K562 (cell line): ENCODE results near the gene ISYNA1. TPM values are rescaled to one million over a fixed set of nuclear protein-coding genes. Genes with fewer than 3 reads are reported as not detected.
A peak's percentile ranks its signal among the peaks of the same experiment; 100 is the strongest.

Source experiments
- CBX1 ChIP-seq: sonication (generic); IDR thresholded peaks from 2 replicates; pipeline ENCODE4 v1.6.1; 2016; ENCODE audit warnings: antibody characterized with exemption, low read depth, mild to moderate bottlenecking
- ETV5 ChIP-seq: sonication (generic); formaldehyde crosslinking; IDR thresholded peaks from 2 replicates; pipeline ENCODE4 v1.4.0; 2020; ENCODE audit warnings: low read depth, mild to moderate bottlenecking, missing genetic modification reagents
- FOSL1 ChIP-seq: fragments of 200-800 bp; sonication (Bioruptor generic); conservative IDR thresholded peaks from 2 replicates; pipeline ENCODE4 v1.6.1; 2016; ENCODE audit warnings: missing genetic modification characterization, missing compliant biosample characterization
- FOXP1 ChIP-seq: sonication (generic); formaldehyde crosslinking; IDR thresholded peaks from 2 replicates; pipeline ENCODE4 v1.8.0; 2022; ENCODE audit warnings: mild to moderate bottlenecking, missing genetic modification reagents
- PHB2 ChIP-seq: fragments of 450-650 bp; IDR thresholded peaks from 2 replicates; pipeline ENCODE4 v1.6.1; 2017; ENCODE audit warnings: low read depth
- RB1 ChIP-seq: fragments of 450-650 bp; IDR thresholded peaks from 2 replicates; pipeline ENCODE4 v1.6.1; 2017; ENCODE audit warnings: low read depth, mild to moderate bottlenecking
- TAF15 ChIP-seq: fragments of 200-400 bp; formaldehyde crosslinking; IDR thresholded peaks from 2 replicates; pipeline ENCODE4 v1.6.1; 2017; ENCODE audit warnings: mild to moderate bottlenecking, low read depth, low read length, moderate library complexity
- WHSC1 ChIP-seq: IDR thresholded peaks from one replicate; pipeline ENCODE4 v1.6.1; 2012; ENCODE audit warnings: low read length, control low read depth, inconsistent platforms
- polyA plus RNA-seq, 8 experiments: library from polyadenylated mRNA; depleted of rRNA in 4 of 8; stranded (reverse) in 5 of 8; unstranded in 3 of 8; fragments of >200 nt; fragmentation: Nextera tagmentation in 2 of 8; fragmentation: Illumina TruSeq in 1 of 8; extraction: Ambion mirVana in 2 of 8; extraction: Trizol in 1 of 8; gene quantifications; 2 replicates each; pipeline versions ENCODE4 v1.2.1 to v1.2.3, GENCODE V29; 2011 to 2014; ENCODE audit warnings: inconsistent platforms in 1 of 8, missing spikeins in 1 of 8
- total RNA-seq, 7 experiments: library from RNA; depleted of rRNA in 6 of 7; stranded (reverse); fragments of >200 nt in 6 of 7; fragmentation: Illumina TruSeq in 2 of 7; extraction: Trizol in 2 of 7; gene quantifications; 2 replicates each; pipeline versions ENCODE4 v1.2.1 to v1.2.3, GENCODE V29; 2011 to 2021; ENCODE audit warnings: low replicate concordance in 1 of 7
- TF ChIP-seq, protein P1 (sequence below): sonication (generic); formaldehyde crosslinking; IDR thresholded peaks from 2 replicates; pipeline ENCODE4 v1.8.1; 2023; ENCODE audit warnings: mild to moderate bottlenecking, missing genetic modification reagents
- TF ChIP-seq, protein P2 (sequence below): fragments of 250-450 bp; sonication (Bioruptor Pico); IDR thresholded peaks from 2 replicates; pipeline ENCODE4 v1.4.0; 2020; ENCODE audit warnings: borderline replicate concordance
- TF ChIP-seq, protein P3 (sequence below): fragments of 450-650 bp; IDR thresholded peaks from 2 replicates; pipeline ENCODE4 v1.6.1; 2017; ENCODE audit warnings: mild to moderate bottlenecking, moderate library complexity
- TF ChIP-seq, protein P4 (sequence below): fragments of 250-450 bp; sonication (Bioruptor Pico); IDR thresholded peaks from 2 replicates; pipeline ENCODE4 v1.9.0; 2021; ENCODE audit warnings: mild to moderate bottlenecking, inconsistent platforms

The ISYNA1 gene
- total and polyA plus RNA-seq, 9 of the 15 experiments (the other 6 are each of a cell fraction or from before 2014, with no cell fraction given), result 21.8 to 460 (median 93.2) TPM

DNA sequence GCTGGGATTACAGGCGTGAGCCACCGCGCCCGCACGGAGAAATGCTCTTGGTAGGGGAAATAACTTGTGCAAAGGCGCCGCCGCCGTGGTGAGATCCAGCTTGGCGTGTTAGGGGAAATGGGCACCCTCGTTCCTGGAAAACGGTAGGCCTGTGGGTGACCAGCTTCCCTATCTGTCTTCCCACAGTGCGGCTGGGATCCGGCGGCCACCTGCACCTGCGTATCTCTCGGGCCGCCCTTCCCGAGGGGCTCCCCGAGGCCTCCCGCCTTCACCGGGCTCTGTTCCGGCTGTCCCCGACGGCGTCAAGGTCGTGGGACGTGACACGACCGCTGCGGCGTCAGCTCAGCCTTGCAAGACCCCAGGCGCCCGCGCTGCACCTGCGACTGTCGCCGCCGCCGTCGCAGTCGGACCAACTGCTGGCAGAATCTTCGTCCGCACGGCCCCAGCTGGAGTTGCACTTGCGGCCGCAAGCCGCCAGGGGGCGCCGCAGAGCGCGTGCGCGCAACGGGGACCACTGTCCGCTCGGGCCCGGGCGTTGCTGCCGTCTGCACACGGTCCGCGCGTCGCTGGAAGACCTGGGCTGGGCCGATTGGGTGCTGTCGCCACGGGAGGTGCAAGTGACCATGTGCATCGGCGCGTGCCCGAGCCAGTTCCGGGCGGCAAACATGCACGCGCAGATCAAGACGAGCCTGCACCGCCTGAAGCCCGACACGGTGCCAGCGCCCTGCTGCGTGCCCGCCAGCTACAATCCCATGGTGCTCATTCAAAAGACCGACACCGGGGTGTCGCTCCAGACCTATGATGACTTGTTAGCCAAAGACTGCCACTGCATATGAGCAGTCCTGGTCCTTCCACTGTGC, 49.6 kb downstream of the ISYNA1 start (continued):
- TF ChIP-seq CBX1 (peak; percentile 79), FOSL1 (tag) (no peak), PHB2 (no peak), TAF15 (no peak), RB1 (peak; percentile 99), FOXP1 (CRISPR knock-in tag) (peak; percentile 96), WHSC1 (no peak), ETV5 (CRISPR knock-in tag) (peak; percentile 80)
- TF ChIP-seq, protein P1, sequence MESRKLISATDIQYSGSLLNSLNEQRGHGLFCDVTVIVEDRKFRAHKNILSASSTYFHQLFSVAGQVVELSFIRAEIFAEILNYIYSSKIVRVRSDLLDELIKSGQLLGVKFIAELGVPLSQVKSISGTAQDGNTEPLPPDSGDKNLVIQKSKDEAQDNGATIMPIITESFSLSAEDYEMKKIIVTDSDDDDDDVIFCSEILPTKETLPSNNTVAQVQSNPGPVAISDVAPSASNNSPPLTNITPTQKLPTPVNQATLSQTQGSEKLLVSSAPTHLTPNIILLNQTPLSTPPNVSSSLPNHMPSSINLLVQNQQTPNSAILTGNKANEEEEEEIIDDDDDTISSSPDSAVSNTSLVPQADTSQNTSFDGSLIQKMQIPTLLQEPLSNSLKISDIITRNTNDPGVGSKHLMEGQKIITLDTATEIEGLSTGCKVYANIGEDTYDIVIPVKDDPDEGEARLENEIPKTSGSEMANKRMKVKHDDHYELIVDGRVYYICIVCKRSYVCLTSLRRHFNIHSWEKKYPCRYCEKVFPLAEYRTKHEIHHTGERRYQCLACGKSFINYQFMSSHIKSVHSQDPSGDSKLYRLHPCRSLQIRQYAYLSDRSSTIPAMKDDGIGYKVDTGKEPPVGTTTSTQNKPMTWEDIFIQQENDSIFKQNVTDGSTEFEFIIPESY (CRISPR knock-in tag), result peak; percentile 94
- TF ChIP-seq, protein P2, sequence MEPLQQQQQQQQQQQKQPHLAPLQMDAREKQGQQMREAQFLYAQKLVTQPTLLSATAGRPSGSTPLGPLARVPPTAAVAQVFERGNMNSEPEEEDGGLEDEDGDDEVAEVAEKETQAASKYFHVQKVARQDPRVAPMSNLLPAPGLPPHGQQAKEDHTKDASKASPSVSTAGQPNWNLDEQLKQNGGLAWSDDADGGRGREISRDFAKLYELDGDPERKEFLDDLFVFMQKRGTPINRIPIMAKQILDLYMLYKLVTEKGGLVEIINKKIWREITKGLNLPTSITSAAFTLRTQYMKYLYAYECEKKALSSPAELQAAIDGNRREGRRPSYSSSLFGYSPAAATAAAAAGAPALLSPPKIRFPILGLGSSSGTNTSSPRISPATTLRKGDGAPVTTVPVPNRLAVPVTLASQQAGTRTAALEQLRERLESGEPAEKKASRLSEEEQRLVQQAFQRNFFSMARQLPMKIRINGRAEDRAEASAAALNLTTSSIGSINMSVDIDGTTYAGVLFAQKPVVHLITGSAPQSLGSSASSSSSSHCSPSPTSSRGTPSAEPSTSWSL (CRISPR knock-in tag), result no peak
- TF ChIP-seq, protein P3, sequence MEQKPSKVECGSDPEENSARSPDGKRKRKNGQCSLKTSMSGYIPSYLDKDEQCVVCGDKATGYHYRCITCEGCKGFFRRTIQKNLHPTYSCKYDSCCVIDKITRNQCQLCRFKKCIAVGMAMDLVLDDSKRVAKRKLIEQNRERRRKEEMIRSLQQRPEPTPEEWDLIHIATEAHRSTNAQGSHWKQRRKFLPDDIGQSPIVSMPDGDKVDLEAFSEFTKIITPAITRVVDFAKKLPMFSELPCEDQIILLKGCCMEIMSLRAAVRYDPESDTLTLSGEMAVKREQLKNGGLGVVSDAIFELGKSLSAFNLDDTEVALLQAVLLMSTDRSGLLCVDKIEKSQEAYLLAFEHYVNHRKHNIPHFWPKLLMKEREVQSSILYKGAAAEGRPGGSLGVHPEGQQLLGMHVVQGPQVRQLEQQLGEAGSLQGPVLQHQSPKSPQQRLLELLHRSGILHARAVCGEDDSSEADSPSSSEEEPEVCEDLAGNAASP, result no peak
- TF ChIP-seq, protein P4, sequence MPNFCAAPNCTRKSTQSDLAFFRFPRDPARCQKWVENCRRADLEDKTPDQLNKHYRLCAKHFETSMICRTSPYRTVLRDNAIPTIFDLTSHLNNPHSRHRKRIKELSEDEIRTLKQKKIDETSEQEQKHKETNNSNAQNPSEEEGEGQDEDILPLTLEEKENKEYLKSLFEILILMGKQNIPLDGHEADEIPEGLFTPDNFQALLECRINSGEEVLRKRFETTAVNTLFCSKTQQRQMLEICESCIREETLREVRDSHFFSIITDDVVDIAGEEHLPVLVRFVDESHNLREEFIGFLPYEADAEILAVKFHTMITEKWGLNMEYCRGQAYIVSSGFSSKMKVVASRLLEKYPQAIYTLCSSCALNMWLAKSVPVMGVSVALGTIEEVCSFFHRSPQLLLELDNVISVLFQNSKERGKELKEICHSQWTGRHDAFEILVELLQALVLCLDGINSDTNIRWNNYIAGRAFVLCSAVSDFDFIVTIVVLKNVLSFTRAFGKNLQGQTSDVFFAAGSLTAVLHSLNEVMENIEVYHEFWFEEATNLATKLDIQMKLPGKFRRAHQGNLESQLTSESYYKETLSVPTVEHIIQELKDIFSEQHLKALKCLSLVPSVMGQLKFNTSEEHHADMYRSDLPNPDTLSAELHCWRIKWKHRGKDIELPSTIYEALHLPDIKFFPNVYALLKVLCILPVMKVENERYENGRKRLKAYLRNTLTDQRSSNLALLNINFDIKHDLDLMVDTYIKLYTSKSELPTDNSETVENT (CRISPR knock-in tag), result peak; percentile 83
